Activated B cell treated with CpG ODN at 0.5 μM for 24 hours (primary cell): ENCODE results near the gene SH3RF3. TPM values are rescaled to one million over a fixed set of nuclear protein-coding genes. Genes with fewer than 3 reads are reported as not detected.

ENCODE experiments used
- ATAC-seq: fragments of 200-7000 bp; cut with Tn5 transposase; one replicate; pipeline ENCODE4 v1.10.0; 2021; ENCODE audit warnings: low read depth, mild to moderate bottlenecking, moderate library complexity
- CTCF ChIA-PET: fragments of 350-600 bp; sonication (Branson Sonifier 250); formaldehyde crosslinking; loops from one replicate; lab custom pipeline; 2021; ENCODE audit warnings: antibody characterized with exemption; lab: Charles Lee
- POLR2A ChIA-PET: fragments of 350-600 bp; sonication (Branson Sonifier 250); formaldehyde crosslinking; loops from one replicate; lab custom pipeline; 2021; ENCODE audit warnings: antibody characterized with exemption; lab: Charles Lee
- DNase-seq: peaks from one replicate; pipeline ENCODE4 v3.0.0; 2022
- H3K27ac Mint-ChIP-seq: one replicate; pipeline ENCODE4 v1.8.0; 2020; ENCODE audit warnings: mixed read lengths
- H3K27me3 Mint-ChIP-seq: one replicate; pipeline ENCODE4 v1.8.0; 2021; ENCODE audit warnings: mixed read lengths
- H3K36me3 Mint-ChIP-seq: one replicate; pipeline ENCODE4 v1.8.0; 2021; ENCODE audit warnings: low read depth, mixed read lengths
- H3K4me1 Mint-ChIP-seq: one replicate; pipeline ENCODE4 v1.8.0; 2021; ENCODE audit warnings: mixed read lengths
- H3K4me3 Mint-ChIP-seq: one replicate; pipeline ENCODE4 v1.8.0; 2020; ENCODE audit warnings: mild to moderate bottlenecking, mixed read lengths
- H3K9me3 Mint-ChIP-seq: one replicate; pipeline ENCODE4 v1.8.0; 2020; ENCODE audit warnings: mixed read lengths
- intact Hi-C: fragments of 100-400 bp; cut with micrococcal nuclease; formaldehyde crosslinking; loops from one replicate; pipeline ENCODE4 v1.15.1; 2024
- total RNA-seq: library from RNA; stranded (reverse); gene quantifications from 2 replicates; pipeline ENCODE4 v1.2.3, GENCODE V29; 2022
- TF ChIP-seq, protein P1 (sequence below): fragments of 200-600 bp; IDR thresholded peaks from one replicate; pipeline ENCODE4 v1.8.0; 2022; ENCODE audit warnings: antibody characterized with exemption, mild to moderate bottlenecking

Gene SH3RF3
- total RNA-seq, 1 donor from 2014 or later = 0.09 TPM

DNA sequence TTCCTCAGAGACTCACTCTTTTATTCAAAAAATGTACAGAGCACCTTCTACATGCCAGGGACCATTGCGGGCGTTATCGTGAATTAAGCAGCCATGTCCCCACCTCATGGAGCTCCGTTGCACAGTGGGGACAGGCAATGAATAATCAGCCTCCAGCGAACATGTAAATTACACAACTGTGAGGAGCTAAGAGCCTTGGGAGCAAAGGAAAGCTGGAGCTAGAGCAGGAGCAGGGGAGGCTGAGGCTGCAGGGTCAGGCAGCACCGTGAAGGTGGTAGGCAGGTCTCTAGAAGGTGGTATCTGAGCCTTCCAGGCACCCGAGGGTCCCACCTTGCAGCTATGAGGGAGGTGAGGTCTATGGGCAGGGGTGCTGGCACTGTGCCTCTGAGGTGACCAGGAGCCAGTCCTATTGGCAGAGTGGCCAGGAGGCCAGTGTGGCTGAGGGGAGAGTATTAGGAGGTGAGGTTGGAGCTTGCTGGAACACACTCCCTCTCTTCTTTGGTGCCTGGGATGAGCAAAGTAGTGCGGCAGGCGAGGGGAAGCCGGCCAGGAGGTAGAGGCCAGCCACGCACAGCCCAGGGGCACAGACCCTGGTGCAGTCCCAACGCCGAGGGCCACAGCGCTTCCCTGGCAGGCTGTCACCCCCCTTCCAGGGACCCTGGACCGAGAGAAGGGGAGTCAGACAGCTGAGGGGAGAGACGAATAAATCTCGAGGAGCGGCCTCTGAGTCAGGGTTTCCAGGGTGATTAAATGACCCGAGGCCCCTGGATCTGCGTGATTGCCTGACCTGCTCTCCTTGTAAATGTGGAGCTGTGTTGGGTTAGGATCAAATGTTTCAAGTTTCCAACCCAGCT lies 317.5 kb downstream of the SH3RF3 start:
- DNase-seq (no peak), ATAC-seq (no peak)
- intact Hi-C loops = no loop called here
- H3K27me3 Mint-ChIP-seq = no peaks in the 10 kb centered on the region
- ChIA-PET POLR2A (no interaction called here), CTCF (no interaction called here)
- H3K27ac Mint-ChIP-seq = no peak overlapping the region
- H3K9me3 Mint-ChIP-seq = peaks cover 25% of the 10 kb centered on the region
- H3K36me3 Mint-ChIP-seq = peaks cover 7% of the 10 kb centered on the region
- TF ChIP-seq, protein P1, sequence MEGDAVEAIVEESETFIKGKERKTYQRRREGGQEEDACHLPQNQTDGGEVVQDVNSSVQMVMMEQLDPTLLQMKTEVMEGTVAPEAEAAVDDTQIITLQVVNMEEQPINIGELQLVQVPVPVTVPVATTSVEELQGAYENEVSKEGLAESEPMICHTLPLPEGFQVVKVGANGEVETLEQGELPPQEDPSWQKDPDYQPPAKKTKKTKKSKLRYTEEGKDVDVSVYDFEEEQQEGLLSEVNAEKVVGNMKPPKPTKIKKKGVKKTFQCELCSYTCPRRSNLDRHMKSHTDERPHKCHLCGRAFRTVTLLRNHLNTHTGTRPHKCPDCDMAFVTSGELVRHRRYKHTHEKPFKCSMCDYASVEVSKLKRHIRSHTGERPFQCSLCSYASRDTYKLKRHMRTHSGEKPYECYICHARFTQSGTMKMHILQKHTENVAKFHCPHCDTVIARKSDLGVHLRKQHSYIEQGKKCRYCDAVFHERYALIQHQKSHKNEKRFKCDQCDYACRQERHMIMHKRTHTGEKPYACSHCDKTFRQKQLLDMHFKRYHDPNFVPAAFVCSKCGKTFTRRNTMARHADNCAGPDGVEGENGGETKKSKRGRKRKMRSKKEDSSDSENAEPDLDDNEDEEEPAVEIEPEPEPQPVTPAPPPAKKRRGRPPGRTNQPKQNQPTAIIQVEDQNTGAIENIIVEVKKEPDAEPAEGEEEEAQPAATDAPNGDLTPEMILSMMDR = no peak
- H3K4me3 Mint-ChIP-seq = no peak overlapping the region
- no peaks in the 10 kb centered on the region for H3K4me1 Mint-ChIP-seq

DNA sequence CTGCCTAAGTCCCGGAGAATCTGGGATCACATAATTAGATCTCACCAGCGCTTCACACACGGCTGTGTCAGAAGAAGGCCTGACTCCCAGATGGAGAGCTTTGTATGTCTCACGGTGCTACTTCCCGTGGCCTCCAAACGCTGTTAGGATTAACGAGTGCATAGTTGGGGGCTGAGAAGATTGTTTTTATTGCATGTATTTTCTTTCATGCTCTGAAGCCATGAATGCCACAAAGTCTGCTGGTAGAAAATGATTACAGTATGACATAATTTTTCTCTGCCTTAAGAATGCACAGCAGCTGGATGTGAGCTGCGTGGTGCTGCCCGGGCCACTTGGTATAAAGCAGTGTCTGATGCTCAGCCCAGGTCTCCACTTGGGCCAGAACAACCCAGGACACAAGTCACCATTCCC lies 318.3 kb downstream of the SH3RF3 start:
- TF ChIP-seq, protein P1 = no peak
- Mint-ChIP-seq H3K4me1 (no peaks in the 10 kb centered on the region), H3K27me3 (no peaks in the 10 kb centered on the region), H3K36me3 (peaks cover 5% of the 10 kb centered on the region), H3K27ac (no peak overlapping the region), H3K9me3 (peaks cover 23% of the 10 kb centered on the region), H3K4me3 (no peak overlapping the region)
- ChIA-PET POLR2A (no interaction called here), CTCF (no interaction called here)
- no peak for ATAC-seq
- intact Hi-C loops = no loop called here
- no peak for DNase-seq

DNA sequence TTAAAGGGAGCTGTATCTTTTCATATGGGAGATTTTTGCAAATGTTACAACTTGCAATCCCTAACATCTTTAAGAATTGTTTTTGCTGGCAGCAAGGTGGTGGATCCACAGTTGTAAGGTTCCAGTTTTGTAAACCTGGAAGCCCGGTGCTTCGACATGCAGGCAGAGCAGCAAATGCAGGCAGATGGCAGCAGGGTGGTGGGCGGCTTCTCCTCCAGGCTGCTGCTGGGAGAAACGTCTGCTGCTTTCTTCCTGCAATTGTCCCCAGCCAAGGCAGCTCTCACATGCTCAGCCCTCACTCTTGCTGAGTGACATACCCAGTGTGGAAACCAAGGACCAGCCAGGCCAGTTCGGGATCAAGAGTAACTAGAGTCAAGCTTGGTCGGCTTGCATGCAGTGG lies 318.8 kb downstream of the SH3RF3 start:
- ChIA-PET POLR2A (no interaction called here), CTCF (no interaction called here)
- Mint-ChIP-seq H3K36me3 (peaks cover under 1% of the 10 kb centered on the region), H3K27ac (no peak overlapping the region), H3K4me3 (no peak overlapping the region), H3K27me3 (no peaks in the 10 kb centered on the region), H3K9me3 (peaks cover 17% of the 10 kb centered on the region), H3K4me1 (no peaks in the 10 kb centered on the region)
- TF ChIP-seq, protein P1 = no peak
- DNase-seq (no peak), ATAC-seq (no peak)
- intact Hi-C loops = no loop called here

DNA sequence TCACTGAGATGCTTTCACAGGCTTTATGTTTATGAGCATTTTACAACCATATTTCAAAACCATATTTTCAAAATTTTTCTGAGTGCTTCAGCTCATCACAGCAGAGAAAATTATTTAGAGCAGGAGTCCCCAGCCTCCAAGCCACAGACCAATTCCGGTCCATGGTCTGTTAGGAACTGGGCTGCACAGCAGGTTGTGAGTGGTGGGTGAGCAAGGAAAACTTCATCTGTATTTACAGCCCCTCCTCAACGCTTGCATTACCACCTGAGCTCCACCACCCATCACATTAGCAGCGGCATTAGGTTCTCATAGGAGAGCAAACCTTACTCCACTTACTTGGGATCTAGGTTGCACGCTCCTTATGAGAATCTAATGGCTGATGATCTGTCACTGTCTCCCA lies 319.2 kb downstream of the SH3RF3 start:
- H3K4me3 Mint-ChIP-seq = no peak overlapping the region
- TF ChIP-seq, protein P1 = no peak
- ATAC-seq (no peak), DNase-seq (no peak)
- ChIA-PET POLR2A (no interaction called here), CTCF (no interaction called here)
- H3K9me3 Mint-ChIP-seq = peaks cover 17% of the 10 kb centered on the region
- H3K27ac Mint-ChIP-seq = no peak overlapping the region
- H3K27me3 Mint-ChIP-seq = no peaks in the 10 kb centered on the region
- H3K36me3 Mint-ChIP-seq = no peaks in the 10 kb centered on the region
- no peaks in the 10 kb centered on the region for H3K4me1 Mint-ChIP-seq
- intact Hi-C loops = no loop called here

DNA sequence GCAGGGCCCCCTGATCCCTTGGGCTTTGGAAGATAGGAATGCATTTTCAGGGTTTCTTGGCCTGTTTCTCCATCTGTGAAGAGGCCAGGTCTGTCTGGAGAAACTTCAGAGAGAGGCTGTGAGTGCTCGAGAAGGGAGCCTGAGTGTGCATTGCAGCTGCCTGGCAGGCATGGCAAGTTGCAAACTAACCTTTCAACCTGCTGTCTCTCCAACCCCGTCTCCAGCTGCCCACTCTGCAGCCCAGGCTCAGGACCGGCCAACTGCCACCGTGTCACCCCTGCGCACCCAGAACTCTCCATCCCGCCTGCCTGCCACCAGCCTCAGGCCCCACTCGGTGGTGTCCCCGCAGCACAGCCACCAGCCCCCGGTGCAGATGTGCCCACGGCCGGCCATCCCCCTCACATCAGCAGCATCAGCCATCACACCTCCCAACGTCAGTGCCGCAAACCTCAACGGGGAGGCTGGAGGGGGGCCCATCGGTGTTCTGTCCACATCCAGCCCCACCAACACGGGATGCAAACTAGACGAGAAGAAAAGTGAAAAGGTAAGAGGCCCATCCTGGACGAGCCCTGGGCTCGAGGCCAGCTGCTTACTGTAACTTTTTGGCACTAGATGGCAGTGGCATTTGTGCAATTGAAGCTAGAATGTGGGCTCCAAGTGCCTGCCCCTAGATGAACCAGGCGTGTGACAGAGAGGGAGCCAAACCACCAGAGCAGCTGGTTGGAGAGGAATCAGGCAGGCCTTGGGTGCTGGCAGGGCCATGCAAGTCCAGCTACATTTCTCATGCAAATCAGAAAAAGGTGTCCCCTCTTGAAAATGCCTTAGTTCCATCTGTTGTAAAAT lies 320.2 kb downstream of the SH3RF3 start:
- Mint-ChIP-seq H3K9me3 (peaks cover 12% of the 10 kb centered on the region), H3K27me3 (no peaks in the 10 kb centered on the region), H3K27ac (no peak overlapping the region), H3K36me3 (no peaks in the 10 kb centered on the region), H3K4me3 (no peak overlapping the region), H3K4me1 (no peaks in the 10 kb centered on the region)
- POLR2A ChIA-PET = no interaction called here
- ATAC-seq (no peak), DNase-seq (no peak)
- CTCF ChIA-PET = no interaction called here
- intact Hi-C loops = no loop called here
- TF ChIP-seq, protein P1 = no peak
